Endothelial cell of umbilical vein (primary cell): ENCODE data around the gene QARS1. TPM values are rescaled to one million over a fixed set of nuclear protein-coding genes. Genes with fewer than 3 reads are reported as not detected.

Source experiments
- BruUV-seq: library from RNA; stranded (reverse); fragments of 400-500 nt; replicated peaks from 2 replicates; lab custom pipeline; 2021; lab: Mats Ljungman, UMichigan
- CTCF ChIA-PET: fragments of 300-600, 350-600 bp; sonication (Branson Sonifier 250); formaldehyde crosslinking; loops from one replicate; lab custom pipeline; 2021; ENCODE audit warnings: antibody characterized with exemption, inconsistent platforms; lab: Charles Lee
- POLR2A ChIA-PET: fragments of 300-600, 350-600 bp; sonication (Branson Sonifier 250); formaldehyde crosslinking; loops from one replicate; lab custom pipeline; 2021; ENCODE audit warnings: antibody characterized with exemption, inconsistent platforms; lab: Charles Lee
- DNase-seq: peaks from one replicate; pipeline ENCODE4 v3.0.0-alpha.2; 2011; ENCODE audit warnings: low read depth, low spot score
- FAIRE-seq: peaks from 2 replicates; lab custom pipeline; 2011; peaks lifted over from hg19 to GRCh38; lab: Jason Lieb, UNC
- H2AFZ ChIP-seq: 2 replicates; pipeline ENCODE4 v1.6.0; 2012; ENCODE audit warnings: low read depth, low read length, control low read depth, inconsistent platforms
- H3K27ac ChIP-seq: 2 replicates; pipeline ENCODE4 v1.5.1; 2011; ENCODE audit warnings: low read depth, mild to moderate bottlenecking, control low read depth, low read length, moderate library complexity; ENCODE audit not compliant: insufficient read depth
- H3K27me3 ChIP-seq, 2 experiments: 2 replicates each; pipeline versions ENCODE4 v1.6.0 to v1.6.1; 2011; ENCODE audit warnings: low read length in 2 of 2, mixed read lengths in 1 of 2; ENCODE audit not compliant: control insufficient read depth in 2 of 2, insufficient read depth in 2 of 2
- H3K36me3 ChIP-seq, 2 experiments: 2 replicates in 1 of 2; 3 replicates in 1 of 2; pipeline ENCODE4 v1.5.1; 2011; ENCODE audit warnings: low read length in 2 of 2, mild to moderate bottlenecking in 1 of 2, moderate library complexity in 1 of 2; ENCODE audit not compliant: control insufficient read depth in 2 of 2, insufficient read depth in 2 of 2; ENCODE audit errors: extremely low read depth in 1 of 2
- H3K4me1 ChIP-seq: 3 replicates; pipeline ENCODE4 v1.5.1; 2011; ENCODE audit warnings: mild to moderate bottlenecking, low read length; ENCODE audit not compliant: control insufficient read depth, insufficient read depth; ENCODE audit errors: extremely low read depth
- H3K4me2 ChIP-seq: 2 replicates; pipeline ENCODE4 v1.6.1; 2011; ENCODE audit warnings: low read length, control low read depth, mixed read lengths; ENCODE audit not compliant: insufficient read depth
- H3K4me3 ChIP-seq, 3 experiments: fragments of 200-600 bp in 1 of 3; sonication (generic), shearing (Covaris generic) in 1 of 3; replicated peaks in 1 of 3; 2 replicates each; pipeline ENCODE4 v1.5.1; 2011 to 2016; ENCODE audit warnings: control low read depth in 3 of 3, low read length in 3 of 3, mild to moderate bottlenecking in 2 of 3, inconsistent platforms in 1 of 3, low read depth in 1 of 3, moderate library complexity in 1 of 3; ENCODE audit not compliant: insufficient read depth in 1 of 3
- H3K79me2 ChIP-seq: 2 replicates; pipeline ENCODE4 v1.6.0; 2012; ENCODE audit warnings: low read length, inconsistent platforms; ENCODE audit not compliant: control insufficient read depth, insufficient read depth
- H3K9ac ChIP-seq: replicated peaks from 2 replicates; pipeline ENCODE3; 2011; ENCODE audit warnings: low read length, control low read depth; ENCODE audit not compliant: insufficient read depth; ENCODE audit errors: extremely low read depth
- H3K9me1 ChIP-seq: replicated peaks from 3 replicates; pipeline ENCODE4 v1.6.0; 2011; ENCODE audit warnings: mild to moderate bottlenecking, low read length; ENCODE audit not compliant: control insufficient read depth, insufficient read depth; ENCODE audit errors: extremely low read depth
- H3K9me3 ChIP-seq: replicated peaks from 2 replicates; pipeline ENCODE4 v1.5.1; 2012; ENCODE audit warnings: low read length, inconsistent platforms; ENCODE audit not compliant: control insufficient read depth, insufficient read depth
- H4K20me1 ChIP-seq: replicated peaks from 2 replicates; pipeline ENCODE3; 2011; ENCODE audit warnings: mild to moderate bottlenecking, low read length; ENCODE audit not compliant: control insufficient read depth, insufficient read depth; ENCODE audit errors: extremely low read depth
- EZH2 ChIP-seq: IDR thresholded peaks from 2 replicates; pipeline ENCODE4 v1.6.1; 2012; ENCODE audit warnings: borderline replicate concordance, low read depth, mild to moderate bottlenecking, moderate library complexity, low read length, inconsistent platforms; ENCODE audit not compliant: severe bottlenecking
- FOS ChIP-seq: IDR thresholded peaks from 2 replicates; pipeline ENCODE4 v1.6.1; 2011; ENCODE audit warnings: mild to moderate bottlenecking, low read length, moderate library complexity, borderline replicate concordance; ENCODE audit not compliant: insufficient read depth
- GATA2 ChIP-seq: IDR thresholded peaks from 2 replicates; pipeline ENCODE4 v1.7.0; 2011; ENCODE audit warnings: low read depth, mild to moderate bottlenecking, moderate library complexity, mixed read lengths, low read length; ENCODE audit not compliant: insufficient read length, insufficient read depth
- JUN ChIP-seq: IDR thresholded peaks from 2 replicates; pipeline ENCODE4 v1.6.1; 2011; ENCODE audit warnings: borderline replicate concordance, low read depth; ENCODE audit not compliant: insufficient read length, insufficient read depth
- MYC ChIP-seq: IDR thresholded peaks from one replicate; pipeline ENCODE4 v1.6.1; 2011; ENCODE audit warnings: mild to moderate bottlenecking, low read depth, low read length
- POLR2A ChIP-seq: IDR thresholded peaks from 2 replicates; pipeline ENCODE4 v1.6.1; 2012; ENCODE audit warnings: low read depth, mild to moderate bottlenecking, control low read depth, low read length
- POLR2AphosphoS5 ChIP-seq: IDR thresholded peaks from 2 replicates; pipeline ENCODE4 v1.6.1; 2012; ENCODE audit warnings: low read depth, mild to moderate bottlenecking, control low read depth, low read length, moderate library complexity; ENCODE audit not compliant: insufficient read depth
- dilution Hi-C: fragments of 300-500 bp; cut with MboI; formaldehyde crosslinking; loops from one replicate; pipeline ENCODE4 v1.15.0; 2019; ENCODE audit warnings: low sequenced_read_pairs; ENCODE audit not compliant: extremely low pct_ligation_motif_present
- intact Hi-C: fragments of 100-400 bp; cut with micrococcal nuclease; formaldehyde crosslinking; loops from one replicate; pipeline ENCODE4 v1.10.0; 2022
- polyA plus RNA-seq, 4 experiments: library from polyadenylated mRNA; depleted of rRNA in 3 of 4; stranded (reverse) in 3 of 4; unstranded in 1 of 4; fragments of >200 nt; gene quantifications; 2 replicates each; pipeline versions ENCODE4 v1.2.1 to v1.2.3, GENCODE V29; 2011 to 2012; ENCODE audit warnings: missing spikeins in 1 of 4
- total RNA-seq: library from RNA; stranded (reverse); gene quantifications from 2 replicates; pipeline ENCODE4 v1.2.3, GENCODE V29; 2021
- TF ChIP-seq, protein P1 (sequence below): IDR thresholded peaks from 2 replicates; pipeline ENCODE4 v1.6.1; 2011; ENCODE audit not compliant: insufficient read depth, insufficient read length
- TF ChIP-seq, protein P2 (sequence below), 2 donors: IDR thresholded peaks; 1 replicate in 1 of 2; 2 replicates in 1 of 2; pipeline ENCODE4 v1.5.1; 2011; ENCODE audit warnings: low read length in 2 of 2, mild to moderate bottlenecking in 2 of 2, moderate library complexity in 2 of 2, control low read depth in 1 of 2, inconsistent platforms in 1 of 2, low read depth in 1 of 2; ENCODE audit not compliant: insufficient read depth in 1 of 2; ENCODE audit errors: extremely low read depth in 1 of 2

Gene QARS1
- total and polyA plus RNA-seq, 2 donors (not counting 3 experiments of a cell fraction or from before 2014, with no cell fraction given) = 285 to 477 TPM

DNA sequence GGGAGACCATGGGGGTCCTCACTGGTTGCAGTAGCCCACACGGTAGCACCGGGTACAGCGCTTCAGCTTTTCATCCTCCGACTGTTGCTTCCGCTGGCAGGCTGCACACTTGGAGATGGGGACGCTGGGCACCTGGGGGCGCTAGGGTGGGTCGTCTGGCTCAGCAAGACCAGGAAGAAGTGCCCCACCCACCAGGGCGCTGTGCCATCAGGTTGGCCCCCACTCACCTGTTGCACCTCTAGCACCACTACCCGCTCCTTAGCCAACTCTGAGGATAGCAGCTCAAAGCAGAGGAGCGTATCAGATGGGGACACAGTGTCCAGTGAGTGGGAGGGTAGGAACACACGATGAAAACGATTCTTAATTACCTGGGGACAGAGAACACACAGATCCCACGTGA is 7.7 kb upstream of the QARS1 start:
- ChIA-PET CTCF (no interaction called here), POLR2A (no interaction called here)
- no peak for TF ChIP-seq JUN
- TF ChIP-seq POLR2A = no peak
- TF ChIP-seq EZH2 = no peak
- no peak for TF ChIP-seq FOS
- TF ChIP-seq, protein P1, sequence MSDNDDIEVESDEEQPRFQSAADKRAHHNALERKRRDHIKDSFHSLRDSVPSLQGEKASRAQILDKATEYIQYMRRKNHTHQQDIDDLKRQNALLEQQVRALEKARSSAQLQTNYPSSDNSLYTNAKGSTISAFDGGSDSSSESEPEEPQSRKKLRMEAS = no peak
- BruUV-seq = no TSS peak
- H3K4me3 ChIP-seq = no peak overlapping the region
- no peaks in the 10 kb centered on the region for H3K4me1 ChIP-seq
- DNase-seq (no peak), FAIRE-seq (no peak)
- no peaks in the 10 kb centered on the region for H3K9me3 ChIP-seq
- intact Hi-C loops = no loop called here
- no peak overlapping the region for H3K4me2 ChIP-seq
- H2AFZ ChIP-seq = no peak overlapping the region
- no peaks in the 10 kb centered on the region for H3K79me2 ChIP-seq
- no peaks in the 10 kb centered on the region for H3K27me3 ChIP-seq
- peaks cover 8 to 72% of the 10 kb centered on the region in 2 experiments for H3K36me3 ChIP-seq
- H3K9me1 ChIP-seq = no peaks in the 10 kb centered on the region
- H4K20me1 ChIP-seq = no peaks in the 10 kb centered on the region
- no peak overlapping the region for H3K27ac ChIP-seq
- dilution Hi-C loops = no loop called here
- H3K9ac ChIP-seq = no peak overlapping the region

DNA sequence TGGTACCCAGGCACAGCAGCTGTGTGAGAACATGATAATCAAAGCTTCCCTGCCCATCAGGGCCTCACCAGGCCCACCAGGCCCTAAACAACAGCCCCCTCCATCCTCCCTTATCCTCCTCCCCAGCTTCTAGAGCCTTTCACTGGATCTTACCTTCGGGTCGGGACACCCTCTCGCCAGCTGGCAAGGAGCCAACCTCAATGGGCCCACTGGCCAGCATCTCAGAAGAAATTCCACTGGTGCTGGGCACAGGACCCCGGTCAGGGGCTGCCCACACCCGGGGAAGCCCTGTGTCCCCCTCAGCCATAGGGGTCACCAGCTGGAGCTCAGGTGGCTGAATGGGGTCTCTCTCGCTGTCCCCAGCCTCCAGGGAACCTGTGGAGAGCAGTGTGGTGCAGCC is 6.8 kb upstream of the QARS1 start:
- Histone ChIP-seq H4K20me1 (no peaks in the 10 kb centered on the region), H3K27ac (no peak overlapping the region), H3K79me2 (no peaks in the 10 kb centered on the region), H3K9ac (no peak overlapping the region), H2AFZ (no peak overlapping the region), H3K9me1 (no peaks in the 10 kb centered on the region), H3K9me3 (no peaks in the 10 kb centered on the region), H3K4me3 (no peak overlapping the region), H3K36me3 (peaks cover 8 to 63% of the 10 kb centered on the region in 2 experiments), H3K4me2 (no peak overlapping the region), H3K4me1 (no peaks in the 10 kb centered on the region), H3K27me3 (no peaks in the 10 kb centered on the region)
- no TSS peak for BruUV-seq
- no peak for FAIRE-seq
- DNase-seq = no peak
- POLR2A ChIA-PET = interaction anchor here (1.2 kb wide), 1 partner anchor 18 kb away, joined by 8 read pairs; the partner anchor contains the start of gene QRICH1
- intact Hi-C loops (no loop called here), dilution Hi-C loops (no loop called here)
- CTCF ChIA-PET = interaction anchor here (0.7 to 1.6 kb wide), 2 partner anchors 18 to 21 kb away, joined by 3 to 6 read pairs; partner anchors contain the start of genes LAMB2 and QRICH1
- TF ChIP-seq JUN (no peak), FOS (no peak), POLR2A (no peak), EZH2 (no peak), GATA2 (no peak), POLR2AphosphoS5 (no peak), MYC (no peak)
- TF ChIP-seq, protein P1 = no peak
- TF ChIP-seq, protein P2, sequence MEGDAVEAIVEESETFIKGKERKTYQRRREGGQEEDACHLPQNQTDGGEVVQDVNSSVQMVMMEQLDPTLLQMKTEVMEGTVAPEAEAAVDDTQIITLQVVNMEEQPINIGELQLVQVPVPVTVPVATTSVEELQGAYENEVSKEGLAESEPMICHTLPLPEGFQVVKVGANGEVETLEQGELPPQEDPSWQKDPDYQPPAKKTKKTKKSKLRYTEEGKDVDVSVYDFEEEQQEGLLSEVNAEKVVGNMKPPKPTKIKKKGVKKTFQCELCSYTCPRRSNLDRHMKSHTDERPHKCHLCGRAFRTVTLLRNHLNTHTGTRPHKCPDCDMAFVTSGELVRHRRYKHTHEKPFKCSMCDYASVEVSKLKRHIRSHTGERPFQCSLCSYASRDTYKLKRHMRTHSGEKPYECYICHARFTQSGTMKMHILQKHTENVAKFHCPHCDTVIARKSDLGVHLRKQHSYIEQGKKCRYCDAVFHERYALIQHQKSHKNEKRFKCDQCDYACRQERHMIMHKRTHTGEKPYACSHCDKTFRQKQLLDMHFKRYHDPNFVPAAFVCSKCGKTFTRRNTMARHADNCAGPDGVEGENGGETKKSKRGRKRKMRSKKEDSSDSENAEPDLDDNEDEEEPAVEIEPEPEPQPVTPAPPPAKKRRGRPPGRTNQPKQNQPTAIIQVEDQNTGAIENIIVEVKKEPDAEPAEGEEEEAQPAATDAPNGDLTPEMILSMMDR (IDR thresholded peaks at IDR 0.05; ENCODE audit: extremely low read depth in 1 of 2, insufficient read depth in 1 of 2, low read depth in 1 of 2, low read length in 2 of 2) = no peak
